Uterus (tissue), 4 donors: ENCODE data around the gene GATD1. TPM values are rescaled to one million over a fixed set of nuclear protein-coding genes. Genes with fewer than 3 reads are reported as not detected.
A peak's percentile ranks its signal among the peaks of the same experiment; 100 is the strongest.

Experiments used
- DNase-seq, 2 donors: peaks; one replicate each; pipeline ENCODE4 v3.0.0-alpha.2; 2019 to 2020
- H3K27ac ChIP-seq, 2 donors: fragments of 200-600 bp; sonication (generic); 1 replicate in 1 of 2; 2 replicates in 1 of 2; pipeline ENCODE4 v1.5.1; 2016 to 2018
- H3K27me3 ChIP-seq, 2 donors: fragments of 200-600 bp; sonication (generic); one replicate each; pipeline ENCODE4 v1.5.1; 2018 to 2019; ENCODE audit warnings: control low read depth in 1 of 2
- H3K36me3 ChIP-seq, 2 donors: fragments of 200-600 bp; sonication (generic); one replicate each; pipeline ENCODE4 v1.5.1; 2019; ENCODE audit warnings: control low read depth in 1 of 2
- H3K4me1 ChIP-seq, 2 donors: fragments of 200-600 bp; sonication (generic); one replicate each; pipeline ENCODE4 v1.5.1; 2018 to 2019; ENCODE audit warnings: control low read depth in 1 of 2
- H3K4me3 ChIP-seq, 2 donors: fragments of 200-600 bp; sonication (generic); 1 replicate in 1 of 2; 2 replicates in 1 of 2; pipeline ENCODE4 v1.5.1; 2018 to 2019; ENCODE audit warnings: mild to moderate bottlenecking in 1 of 2
- H3K9me3 ChIP-seq, 2 donors: fragments of 200-600 bp; sonication (generic); one replicate each; pipeline ENCODE4 v1.5.1; 2019; ENCODE audit warnings: control low read depth in 1 of 2
- POLR2A ChIP-seq, 2 donors: fragments of 450-650 bp; IDR thresholded peaks; one replicate each; pipeline ENCODE4 v1.6.1; 2016; ENCODE audit warnings: antibody characterized with exemption in 2 of 2, mild to moderate bottlenecking in 1 of 2, moderate library complexity in 1 of 2
- intact Hi-C: fragments of 100-400 bp; cut with DNase I; formaldehyde crosslinking; loops from one replicate; pipeline ENCODE4 v1.15.1; 2023; ENCODE audit warnings: low total_unique reads
- total RNA-seq, 4 donors: library from RNA; depleted of rRNA in 3 of 4; stranded (reverse); fragments of >200 nt in 3 of 4; gene quantifications; one replicate each; pipeline versions ENCODE4 v1.1.0 to v1.2.4, GENCODE V29; 2014 to 2023
- TF ChIP-seq, protein P1 (sequence below), 4 experiments: fragments of 200-600 bp in 2 of 4; fragments of 450-650 bp in 2 of 4; sonication (generic) in 2 of 4; IDR thresholded peaks; one replicate each; pipeline ENCODE4 v1.5.1; 2016 to 2019; ENCODE audit warnings: antibody characterized with exemption in 4 of 4, mild to moderate bottlenecking in 2 of 4, moderate library complexity in 1 of 4
- donor health status: DM: yes; HTN: yes; CAD: no.

The GATD1 gene
- total RNA-seq, 4 donors from 2014 or later = 11.8 to 81.1 (median 29.3) TPM

DNA sequence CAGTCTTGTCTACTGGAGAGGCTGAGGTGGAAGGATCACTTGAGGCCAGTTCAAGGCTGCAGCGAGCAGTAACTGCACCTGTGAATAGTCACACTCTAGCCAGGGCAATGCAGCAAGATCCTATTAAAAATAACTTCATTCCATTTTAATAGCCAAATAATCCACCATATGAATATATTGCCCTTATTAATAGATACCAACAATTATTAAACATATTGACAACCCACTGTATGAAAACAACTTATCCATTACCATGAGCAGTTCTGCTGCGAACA, 10.4 kb downstream of the GATD1 start:
- H3K36me3 ChIP-seq = no peaks in the 10 kb centered on the region
- no peak overlapping the region for H3K4me3 ChIP-seq
- H3K27ac ChIP-seq = no peak overlapping the region
- no peaks in the 10 kb centered on the region for H3K4me1 ChIP-seq
- H3K27me3 ChIP-seq = no peaks in the 10 kb centered on the region
- DNase-seq = no peak
- H3K9me3 ChIP-seq = no peaks in the 10 kb centered on the region
- intact Hi-C loops = no loop called here
- TF ChIP-seq, protein P1, sequence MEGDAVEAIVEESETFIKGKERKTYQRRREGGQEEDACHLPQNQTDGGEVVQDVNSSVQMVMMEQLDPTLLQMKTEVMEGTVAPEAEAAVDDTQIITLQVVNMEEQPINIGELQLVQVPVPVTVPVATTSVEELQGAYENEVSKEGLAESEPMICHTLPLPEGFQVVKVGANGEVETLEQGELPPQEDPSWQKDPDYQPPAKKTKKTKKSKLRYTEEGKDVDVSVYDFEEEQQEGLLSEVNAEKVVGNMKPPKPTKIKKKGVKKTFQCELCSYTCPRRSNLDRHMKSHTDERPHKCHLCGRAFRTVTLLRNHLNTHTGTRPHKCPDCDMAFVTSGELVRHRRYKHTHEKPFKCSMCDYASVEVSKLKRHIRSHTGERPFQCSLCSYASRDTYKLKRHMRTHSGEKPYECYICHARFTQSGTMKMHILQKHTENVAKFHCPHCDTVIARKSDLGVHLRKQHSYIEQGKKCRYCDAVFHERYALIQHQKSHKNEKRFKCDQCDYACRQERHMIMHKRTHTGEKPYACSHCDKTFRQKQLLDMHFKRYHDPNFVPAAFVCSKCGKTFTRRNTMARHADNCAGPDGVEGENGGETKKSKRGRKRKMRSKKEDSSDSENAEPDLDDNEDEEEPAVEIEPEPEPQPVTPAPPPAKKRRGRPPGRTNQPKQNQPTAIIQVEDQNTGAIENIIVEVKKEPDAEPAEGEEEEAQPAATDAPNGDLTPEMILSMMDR (IDR thresholded peaks at IDR 0.05) = no peak
- no peak for TF ChIP-seq POLR2A (IDR thresholded peaks at IDR 0.05)

DNA sequence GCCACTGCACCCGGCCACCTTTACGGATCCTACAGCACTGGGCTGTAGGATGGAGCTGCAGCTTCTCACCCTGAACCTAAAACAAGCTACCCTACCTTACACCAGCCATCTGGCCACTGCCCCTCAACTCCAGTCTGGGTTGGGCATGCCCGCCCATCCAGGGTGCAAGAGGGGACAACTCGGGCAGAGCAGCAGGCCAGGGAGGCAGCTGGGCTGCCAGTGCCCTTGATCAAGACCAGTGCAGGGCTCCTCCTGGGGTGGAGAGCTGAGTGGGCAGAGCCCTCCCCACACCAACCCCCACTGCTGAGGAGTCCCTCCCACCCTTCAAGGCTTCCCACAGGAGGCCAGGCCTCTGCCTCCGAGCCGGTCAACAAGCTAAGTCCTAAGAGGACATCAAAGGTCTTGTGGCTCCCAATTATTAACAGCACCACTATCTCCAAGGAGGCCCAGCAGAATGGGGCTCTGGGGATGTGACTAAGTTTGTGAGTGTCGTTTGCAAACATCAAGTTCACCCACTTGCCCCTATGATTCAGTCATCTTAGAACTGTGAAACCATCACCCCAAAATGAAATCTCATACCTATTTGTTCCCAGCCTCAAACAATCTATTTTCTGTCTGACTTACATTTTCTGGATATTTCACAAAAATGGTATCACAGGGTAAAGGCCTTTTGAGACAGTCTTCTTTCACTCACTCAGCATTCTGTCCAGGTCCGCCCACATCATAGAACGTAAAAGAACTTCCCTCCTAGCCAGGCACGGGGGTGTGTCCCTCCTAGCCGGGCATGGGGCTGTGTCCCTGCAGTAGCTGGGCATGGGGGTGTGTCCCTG, 11.0 kb downstream of the GATD1 start:
- no peak for TF ChIP-seq POLR2A (IDR thresholded peaks at IDR 0.05)
- TF ChIP-seq, protein P1 (IDR thresholded peaks at IDR 0.05) = no peak
- Histone ChIP-seq H3K4me1 (no peaks in the 10 kb centered on the region), H3K27me3 (no peaks in the 10 kb centered on the region), H3K36me3 (no peaks in the 10 kb centered on the region), H3K4me3 (no peak overlapping the region), H3K9me3 (no peaks in the 10 kb centered on the region), H3K27ac (no peak overlapping the region)
- DNase-seq = no peak
- intact Hi-C loops = no loop called here

DNA sequence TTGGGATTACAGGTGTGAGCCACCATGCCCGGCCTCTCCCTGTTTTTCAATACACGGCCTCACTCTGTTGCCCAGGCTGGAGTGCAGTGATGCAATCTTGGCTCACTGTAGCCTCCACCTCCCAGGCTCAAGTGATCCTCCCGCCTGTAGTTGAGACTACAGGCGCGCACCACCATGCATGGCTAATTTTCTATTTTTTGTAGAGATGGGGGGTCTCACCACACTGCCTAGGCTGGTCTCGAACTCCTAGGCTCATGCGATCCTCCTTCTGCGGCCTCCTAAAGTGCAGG, 11.5 kb downstream of the GATD1 start:
- Histone ChIP-seq H3K27ac (no peak overlapping the region), H3K36me3 (no peaks in the 10 kb centered on the region)

GRCh38 chr11:765025-765801, 12.1 kb downstream of the GATD1 start:
- no peak for TF ChIP-seq POLR2A (IDR thresholded peaks at IDR 0.05)
- TF ChIP-seq, protein P1 (IDR thresholded peaks at IDR 0.05) = peak; percentile 28 to 58 (median 48)
- no peaks in the 10 kb centered on the region for H3K4me1 ChIP-seq
- H3K27ac ChIP-seq = no peak overlapping the region
- H3K36me3 ChIP-seq = no peaks in the 10 kb centered on the region
- H3K4me3 ChIP-seq = no peak overlapping the region
- intact Hi-C loops = no loop called here
- no peaks in the 10 kb centered on the region for H3K9me3 ChIP-seq
- DNase-seq = no peak
- H3K27me3 ChIP-seq = no peaks in the 10 kb centered on the region

More for the DNA sequence above, 11.5 kb downstream of the GATD1 start:
- H3K4me1 ChIP-seq = no peaks in the 10 kb centered on the region
- no peaks in the 10 kb centered on the region for H3K27me3 ChIP-seq
- DNase-seq = no peak
- no peaks in the 10 kb centered on the region for H3K9me3 ChIP-seq
- intact Hi-C loops = no loop called here
- no peak overlapping the region for H3K4me3 ChIP-seq
- TF ChIP-seq, protein P1 (IDR thresholded peaks at IDR 0.05) = no peak
- no peak for TF ChIP-seq POLR2A (IDR thresholded peaks at IDR 0.05)

- DNase-seq = no peak
- H3K4me1 ChIP-seq = no peaks in the 10 kb centered on the region
- H3K9me3 ChIP-seq = no peaks in the 10 kb centered on the region
- intact Hi-C loops = no loop called here
- no peaks in the 10 kb centered on the region for H3K36me3 ChIP-seq
- no peak for TF ChIP-seq POLR2A (IDR thresholded peaks at IDR 0.05)
- TF ChIP-seq, protein P1 (IDR thresholded peaks at IDR 0.05) = no peak
- H3K27me3 ChIP-seq = no peaks in the 10 kb centered on the region
- H3K4me3 ChIP-seq = no peak overlapping the region
- no peak overlapping the region for H3K27ac ChIP-seq
Observed at GRCh38 chr11:764322-765024, 12.8 kb downstream of the GATD1 start.
